Upper lobe of left lung (tissue), 4 donors: ENCODE results near the gene ATP1A4.
"Not testable (repeated sequence)": the region's sequence is repeated elsewhere in the genome, so short reads cannot be mapped to it uniquely, and the experiment has no call there.

Source experiments
- CTCF ChIP-seq, 6 experiments: fragments of 450-650 bp in 4 of 6; fragments of 200-600 bp in 2 of 6; sonication (generic) in 2 of 6; IDR thresholded peaks; one replicate each; pipeline ENCODE4 v1.5.1; 2016 to 2019; ENCODE audit warnings: antibody characterized with exemption in 6 of 6
- EP300 ChIP-seq, 4 donors: sonication (generic); formaldehyde crosslinking; IDR thresholded peaks; one replicate each; pipeline ENCODE4 v1.5.1; 2017; ENCODE audit warnings: antibody characterized with exemption in 4 of 4, control low read depth in 2 of 4
- POLR2A ChIP-seq, 4 donors: fragments of 450-650 bp; IDR thresholded peaks; one replicate each; pipeline ENCODE4 v1.5.1; 2016 to 2017; ENCODE audit warnings: antibody characterized with exemption in 4 of 4, mild to moderate bottlenecking in 2 of 4

GRCh38 chr1:160111462-160111861, 39.9 kb upstream of the ATP1A4 start:
- TF ChIP-seq CTCF, POLR2A, EP300 (IDR thresholded peaks at IDR 0.05): not testable (repeated sequence)
